SU-DHL-6 (cell line): ENCODE data around the gene SORCS2.

Experiments
- CTCF ChIP-seq: fragments of 200-600 bp; sonication (generic); IDR thresholded peaks from one replicate; pipeline ENCODE4 v1.5.1; 2017; ENCODE audit warnings: antibody characterized with exemption, mild to moderate bottlenecking, low read length, moderate library complexity; ENCODE audit not compliant: insufficient read depth, poor library complexity, severe bottlenecking
- EZH2phosphoT487 ChIP-seq: fragments of 200-600 bp; sonication (generic), shearing (Covaris generic); conservative IDR thresholded peaks from 2 replicates; pipeline ENCODE4 v1.6.1; 2018; ENCODE audit warnings: mild to moderate bottlenecking, antibody characterized with exemption, low read length, moderate library complexity, mixed read lengths

- no peak for TF ChIP-seq CTCF
- no peak for TF ChIP-seq EZH2phosphoT487
These were observed 3.3 kb upstream of the SORCS2 start for GRCh38 chr4:7189066-7189465.
